ENCODE data around the gene COL4A2.

Gene COL4A2

GRCh38 chr13:110546378-110546777, 239.3 kb downstream of the COL4A2 start:
- TF ChIP-seq CTCF (IDR thresholded peaks at IDR 0.05; ENCODE audit: borderline replicate concordance, insufficient read depth, low read depth, low read length): no peak
- H3K4me3 ChIP-seq (ENCODE audit: low read depth, low read length): no peak overlapping the region

- TF ChIP-seq CTCF (IDR thresholded peaks at IDR 0.05; ENCODE audit: borderline replicate concordance, insufficient read depth, low read depth, low read length): no peak
- no peak overlapping the region for H3K4me3 ChIP-seq (ENCODE audit: low read depth, low read length)
Measured at GRCh38 chr13:110546926-110547325, 239.8 kb downstream of the COL4A2 start.

- no peak for TF ChIP-seq CTCF (IDR thresholded peaks at IDR 0.05; ENCODE audit: borderline replicate concordance, insufficient read depth, low read depth, low read length)
- H3K4me3 ChIP-seq (ENCODE audit: low read depth, low read length): no peak overlapping the region
Measured at GRCh38 chr13:110548891-110549794, 242.1 kb downstream of the COL4A2 start.

- no peak for TF ChIP-seq CTCF (IDR thresholded peaks at IDR 0.05; ENCODE audit: borderline replicate concordance, insufficient read depth, low read depth, low read length)
- no peak overlapping the region for H3K4me3 ChIP-seq (ENCODE audit: low read depth, low read length)
Measured at GRCh38 chr13:110549795-110550160, 242.7 kb downstream of the COL4A2 start.

GRCh38 chr13:110551284-110551683, 244.2 kb downstream of the COL4A2 start:
- no peak overlapping the region for H3K4me3 ChIP-seq (ENCODE audit: low read depth, low read length)
- TF ChIP-seq CTCF (IDR thresholded peaks at IDR 0.05; ENCODE audit: borderline replicate concordance, insufficient read depth, low read depth, low read length): no peak

GRCh38 chr13:110552767-110553166, 245.7 kb downstream of the COL4A2 start:
- TF ChIP-seq CTCF (IDR thresholded peaks at IDR 0.05; ENCODE audit: borderline replicate concordance, insufficient read depth, low read depth, low read length): no peak
- H3K4me3 ChIP-seq (ENCODE audit: low read depth, low read length): no peak overlapping the region

- H3K4me3 ChIP-seq (ENCODE audit: low read depth, low read length): no peak overlapping the region
- no peak for TF ChIP-seq CTCF (IDR thresholded peaks at IDR 0.05; ENCODE audit: borderline replicate concordance, insufficient read depth, low read depth, low read length)
Measured at GRCh38 chr13:110553417-110553816, 246.3 kb downstream of the COL4A2 start.
